Bronchial epithelial cell (primary cell): ENCODE results near the gene TUBB2B. TPM values are rescaled to one million over a fixed set of nuclear protein-coding genes. Genes with fewer than 3 reads are reported as not detected.

Source experiments
- DNase-seq: peaks from one replicate; pipeline ENCODE4 v3.0.0-alpha.2; 2010; ENCODE audit warnings: low read depth
- FAIRE-seq: peaks from 2 replicates; lab custom pipeline; 2011; peaks lifted over from hg19 to GRCh38; lab: Jason Lieb, UNC
- H3K27me3 ChIP-seq: 2 replicates; pipeline ENCODE4 v1.5.1; 2011; ENCODE audit warnings: low read length; ENCODE audit not compliant: control insufficient read depth, insufficient read depth
- H3K36me3 ChIP-seq: 2 replicates; pipeline ENCODE4 v1.5.1; 2011; ENCODE audit warnings: low read length; ENCODE audit not compliant: control insufficient read depth, insufficient read depth
- H3K4me3 ChIP-seq: 2 replicates; pipeline ENCODE4 v1.5.1; 2011; ENCODE audit warnings: mild to moderate bottlenecking, low read depth, low read length, control low read depth
- CTCF ChIP-seq: IDR thresholded peaks from 2 replicates; pipeline ENCODE4 v1.5.1; 2011; ENCODE audit warnings: mild to moderate bottlenecking, moderate library complexity, low read length, control low read depth, inconsistent platforms; ENCODE audit not compliant: insufficient read depth, severe bottlenecking
- total RNA-seq: library from RNA; depleted of rRNA; stranded (reverse); fragments of >200 nt; gene quantifications from 2 replicates; pipeline ENCODE4 v1.2.1, GENCODE V29; 2014

Gene TUBB2B
- total RNA-seq, 1 donor from 2014 or later, result under 0.01 TPM

- Histone ChIP-seq H3K27me3 (peaks cover 9% of the 10 kb centered on the region), H3K4me3 (no peak overlapping the region), H3K36me3 (no peaks in the 10 kb centered on the region)
- DNase-seq, result no peak
- TF ChIP-seq CTCF, result no peak
- FAIRE-seq, result no peak
Measured at GRCh38 chr6:3214898-3215297, 12.6 kb downstream of the TUBB2B start.

GRCh38 chr6:3213334-3213695 is 14.1 kb downstream of the TUBB2B start:
- TF ChIP-seq CTCF, result no peak
- Histone ChIP-seq H3K36me3 (no peaks in the 10 kb centered on the region), H3K4me3 (no peak overlapping the region), H3K27me3 (peaks cover 3% of the 10 kb centered on the region)
- FAIRE-seq (no peak), DNase-seq (no peak)

DNA sequence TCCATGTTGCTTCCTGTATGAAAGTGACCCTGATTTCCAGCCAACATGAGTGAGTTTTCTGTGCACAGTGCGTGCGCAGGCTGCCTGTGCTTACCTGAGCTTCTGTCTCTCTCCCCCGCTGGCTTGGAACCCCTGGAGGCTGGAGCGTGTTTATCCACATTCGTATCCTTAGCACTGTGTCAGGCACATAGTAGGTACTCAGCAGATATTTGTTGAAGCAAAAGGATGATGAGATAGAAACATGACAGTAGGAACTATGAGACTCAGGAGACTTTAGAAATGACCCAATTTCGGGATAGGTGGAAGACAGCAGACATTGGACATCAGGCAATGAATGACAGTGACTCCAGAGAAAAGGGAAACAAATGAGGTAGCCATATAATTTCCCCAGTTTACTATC is 15.2 kb downstream of the TUBB2B start:
- Histone ChIP-seq H3K36me3 (no peaks in the 10 kb centered on the region), H3K4me3 (no peak overlapping the region), H3K27me3 (no peaks in the 10 kb centered on the region)
- TF ChIP-seq CTCF, result no peak
- DNase-seq (no peak), FAIRE-seq (no peak)

GRCh38 chr6:3211681-3212080 is 15.8 kb downstream of the TUBB2B start:
- no peak for TF ChIP-seq CTCF
- FAIRE-seq, result no peak
- no peak for DNase-seq
- no peak overlapping the region for H3K4me3 ChIP-seq
- no peaks in the 10 kb centered on the region for H3K27me3 ChIP-seq
- H3K36me3 ChIP-seq, result no peaks in the 10 kb centered on the region

DNA sequence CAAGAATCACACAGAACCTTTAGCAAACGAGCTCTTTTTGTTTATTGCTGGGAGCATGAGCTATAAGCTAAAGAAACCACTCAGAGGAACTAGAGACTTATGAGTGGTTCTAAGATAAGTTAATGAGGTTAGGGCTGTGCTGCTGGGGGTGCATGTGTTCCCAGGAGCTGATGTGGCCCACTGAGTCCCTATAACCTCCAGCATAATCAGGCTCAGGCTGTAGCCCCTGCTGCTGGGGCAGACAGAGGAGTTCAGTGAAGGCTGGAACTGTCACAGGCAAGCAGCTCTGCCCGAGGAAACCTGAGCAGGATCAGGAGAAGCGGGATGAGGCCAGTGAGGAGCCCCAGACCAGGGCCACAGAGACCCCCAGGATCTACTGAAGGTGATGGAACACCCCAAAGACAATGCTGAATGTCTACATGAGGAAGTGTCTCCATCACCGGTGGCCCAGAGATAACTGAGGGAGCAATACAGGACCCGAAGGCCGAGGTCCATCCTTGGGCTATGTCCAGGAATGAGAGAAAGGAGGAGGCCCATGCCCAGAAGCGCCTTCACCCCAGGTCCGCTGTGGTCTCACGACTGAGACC is 17.3 kb downstream of the TUBB2B start:
- TF ChIP-seq CTCF, result no peak
- Histone ChIP-seq H3K4me3 (no peak overlapping the region), H3K36me3 (no peaks in the 10 kb centered on the region), H3K27me3 (no peaks in the 10 kb centered on the region)
- DNase-seq (no peak), FAIRE-seq (no peak)
